HepG2 (cell line): ENCODE results near the gene ITPR1. TPM values are rescaled to one million over a fixed set of nuclear protein-coding genes. Genes with fewer than 3 reads are reported as not detected.

ENCODE experiments used
- BCL6 ChIP-seq: IDR thresholded peaks from 2 replicates; pipeline ENCODE4 v1.6.1; 2016; ENCODE audit warnings: missing genetic modification reagents, missing compliant biosample characterization
- FOXK1 ChIP-seq: sonication (generic); formaldehyde crosslinking; IDR thresholded peaks from 2 replicates; pipeline ENCODE4 v1.4.0; 2020; ENCODE audit warnings: low read depth, missing genetic modification reagents, borderline replicate concordance
- ISL2 ChIP-seq: sonication (generic); formaldehyde crosslinking; IDR thresholded peaks from 2 replicates; pipeline ENCODE4 v1.5.0; 2020; ENCODE audit warnings: missing genetic modification reagents
- KLF12 ChIP-seq: sonication (generic); formaldehyde crosslinking; IDR thresholded peaks from 2 replicates; pipeline ENCODE4 v1.4.0; 2020; ENCODE audit warnings: missing genetic modification reagents, borderline replicate concordance
- NR2F2 ChIP-seq: IDR thresholded peaks from 2 replicates; pipeline ENCODE4 v1.6.1; 2012; ENCODE audit warnings: low read depth, inconsistent platforms, borderline replicate concordance
- PITX1 ChIP-seq: sonication (generic); formaldehyde crosslinking; IDR thresholded peaks from 2 replicates; pipeline ENCODE4 v1.5.1; 2020; ENCODE audit warnings: mild to moderate bottlenecking, missing genetic modification reagents
- SKI ChIP-seq: fragments of 450-650 bp; IDR thresholded peaks from one replicate; pipeline ENCODE4 v1.6.1; 2018; ENCODE audit warnings: mild to moderate bottlenecking; ENCODE audit not compliant: partially characterized antibody
- SMYD3 ChIP-seq: sonication (generic); formaldehyde crosslinking; IDR thresholded peaks from 2 replicates; pipeline ENCODE4 v1.8.1; 2023; ENCODE audit warnings: mild to moderate bottlenecking, missing genetic modification reagents
- SRSF9 ChIP-seq: fragments of 200-400 bp; formaldehyde crosslinking; IDR thresholded peaks from 2 replicates; pipeline ENCODE4 v1.6.1; 2018; ENCODE audit warnings: borderline replicate concordance, mild to moderate bottlenecking, low read depth, low read length; ENCODE audit not compliant: insufficient read depth, poor library complexity, severe bottlenecking
- TEAD3 ChIP-seq: optimal IDR thresholded peaks from 2 replicates; pipeline ENCODE3; 2016; ENCODE audit warnings: borderline replicate concordance
- ZMYM4 ChIP-seq: sonication (generic); formaldehyde crosslinking; IDR thresholded peaks from 2 replicates; pipeline ENCODE4 v1.8.1; 2023; ENCODE audit warnings: mild to moderate bottlenecking, missing genetic modification reagents
- ZNF12 ChIP-seq: sonication (generic); formaldehyde crosslinking; IDR thresholded peaks from 2 replicates; pipeline ENCODE4 v1.5.0; 2020; ENCODE audit warnings: missing genetic modification reagents
- ZNF337 ChIP-seq: sonication (generic); formaldehyde crosslinking; IDR thresholded peaks from 2 replicates; pipeline ENCODE4 v1.5.1; 2020; ENCODE audit warnings: missing genetic modification reagents, low read depth, mild to moderate bottlenecking, borderline replicate concordance
- ZNF34 ChIP-seq: sonication (generic); formaldehyde crosslinking; IDR thresholded peaks from 2 replicates; pipeline ENCODE4 v1.4.0; 2020; ENCODE audit warnings: mild to moderate bottlenecking, missing genetic modification reagents, borderline replicate concordance
- ZNF382 ChIP-seq: sonication (generic); formaldehyde crosslinking; IDR thresholded peaks from 2 replicates; pipeline ENCODE4 v1.5.0; 2020; ENCODE audit warnings: missing genetic modification reagents, mild to moderate bottlenecking, borderline replicate concordance
- ZNF772 ChIP-seq: sonication (generic); formaldehyde crosslinking; IDR thresholded peaks from 2 replicates; pipeline ENCODE4 v1.5.0; 2020; ENCODE audit warnings: mild to moderate bottlenecking, missing genetic modification reagents
- polyA plus RNA-seq, 8 experiments: library from polyadenylated mRNA; depleted of rRNA in 3 of 8; stranded (reverse) in 7 of 8; unstranded in 1 of 8; fragments of >200 nt; fragmentation: Illumina TruSeq in 4 of 8; extraction: Trizol in 4 of 8; gene quantifications; 2 replicates each; pipeline versions ENCODE4 v1.2.1 to v1.2.3, GENCODE V29; 2011 to 2016; ENCODE audit warnings: low read depth in 4 of 8, missing spikeins in 1 of 8, mixed read lengths in 1 of 8; ENCODE audit not compliant: insufficient read depth in 1 of 8
- total RNA-seq, 5 experiments: library from RNA; depleted of rRNA; stranded (reverse); fragments of >200 nt; fragmentation: Illumina TruSeq; extraction: Trizol; gene quantifications; 2 replicates each; pipeline ENCODE4 v1.2.3, GENCODE V29; 2016; ENCODE audit warnings: low read depth in 1 of 5
- TF ChIP-seq, protein P1 (sequence below): fragments of 450-650 bp; IDR thresholded peaks from 2 replicates; pipeline ENCODE4 v1.6.1; 2017
- TF ChIP-seq, protein P2 (sequence below): sonication (generic); formaldehyde crosslinking; IDR thresholded peaks from 2 replicates; pipeline ENCODE4 v1.8.0; 2022; ENCODE audit warnings: mild to moderate bottlenecking, missing genetic modification reagents; ENCODE audit not compliant: insufficient replicate concordance
- TF ChIP-seq, protein P3 (sequence below): sonication (generic); formaldehyde crosslinking; IDR thresholded peaks from 2 replicates; pipeline ENCODE4 v1.4.0; 2020; ENCODE audit warnings: missing genetic modification reagents
- TF ChIP-seq, protein P4 (sequence below): sonication (generic); formaldehyde crosslinking; IDR thresholded peaks from 2 replicates; pipeline ENCODE4 v1.9.0; 2021; ENCODE audit warnings: missing genetic modification reagents, borderline replicate concordance
- TF ChIP-seq, protein P5 (sequence below): sonication (generic); formaldehyde crosslinking; IDR thresholded peaks from 2 replicates; pipeline ENCODE4 v1.5.0; 2020; ENCODE audit warnings: mild to moderate bottlenecking, missing genetic modification reagents, moderate library complexity

Gene ITPR1
- total and polyA plus RNA-seq, 2 of the 13 experiments (the other 11 are each of a cell fraction or from before 2014, with no cell fraction given), result 10.0 to 11.4 TPM

DNA sequence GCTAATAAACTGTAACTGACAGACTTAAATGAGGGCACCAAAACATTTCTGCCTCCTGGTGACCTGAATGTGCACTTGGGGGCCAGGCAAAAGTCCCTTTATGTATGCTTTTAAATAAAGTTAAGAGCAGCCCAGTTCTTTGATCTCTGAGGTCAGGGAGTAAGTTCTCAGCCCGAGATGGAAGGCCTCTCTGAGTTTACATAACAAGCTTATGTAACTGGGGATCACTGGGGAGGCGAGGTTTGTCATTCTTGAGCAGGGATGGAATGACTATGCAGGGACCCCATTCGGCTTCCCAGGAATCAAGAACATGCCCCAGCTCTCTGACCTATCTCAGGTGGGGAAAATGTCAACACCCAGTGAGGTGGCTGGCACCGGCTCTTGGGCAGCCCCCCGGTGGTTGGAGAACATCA is 287.4 kb downstream of the ITPR1 start (continued):
- no peak for TF ChIP-seq ZNF34
- TF ChIP-seq, protein P1, sequence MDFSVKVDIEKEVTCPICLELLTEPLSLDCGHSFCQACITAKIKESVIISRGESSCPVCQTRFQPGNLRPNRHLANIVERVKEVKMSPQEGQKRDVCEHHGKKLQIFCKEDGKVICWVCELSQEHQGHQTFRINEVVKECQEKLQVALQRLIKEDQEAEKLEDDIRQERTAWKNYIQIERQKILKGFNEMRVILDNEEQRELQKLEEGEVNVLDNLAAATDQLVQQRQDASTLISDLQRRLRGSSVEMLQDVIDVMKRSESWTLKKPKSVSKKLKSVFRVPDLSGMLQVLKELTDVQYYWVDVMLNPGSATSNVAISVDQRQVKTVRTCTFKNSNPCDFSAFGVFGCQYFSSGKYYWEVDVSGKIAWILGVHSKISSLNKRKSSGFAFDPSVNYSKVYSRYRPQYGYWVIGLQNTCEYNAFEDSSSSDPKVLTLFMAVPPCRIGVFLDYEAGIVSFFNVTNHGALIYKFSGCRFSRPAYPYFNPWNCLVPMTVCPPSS, result no peak
- TF ChIP-seq, protein P2, sequence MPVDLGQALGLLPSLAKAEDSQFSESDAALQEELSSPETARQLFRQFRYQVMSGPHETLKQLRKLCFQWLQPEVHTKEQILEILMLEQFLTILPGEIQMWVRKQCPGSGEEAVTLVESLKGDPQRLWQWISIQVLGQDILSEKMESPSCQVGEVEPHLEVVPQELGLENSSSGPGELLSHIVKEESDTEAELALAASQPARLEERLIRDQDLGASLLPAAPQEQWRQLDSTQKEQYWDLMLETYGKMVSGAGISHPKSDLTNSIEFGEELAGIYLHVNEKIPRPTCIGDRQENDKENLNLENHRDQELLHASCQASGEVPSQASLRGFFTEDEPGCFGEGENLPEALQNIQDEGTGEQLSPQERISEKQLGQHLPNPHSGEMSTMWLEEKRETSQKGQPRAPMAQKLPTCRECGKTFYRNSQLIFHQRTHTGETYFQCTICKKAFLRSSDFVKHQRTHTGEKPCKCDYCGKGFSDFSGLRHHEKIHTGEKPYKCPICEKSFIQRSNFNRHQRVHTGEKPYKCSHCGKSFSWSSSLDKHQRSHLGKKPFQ (CRISPR knock-in tag), result peak; percentile 49
- TF ChIP-seq ZNF772 (CRISPR knock-in tag), result 0 out of 2 replicates have a peak, but pooled peaks have one; percentile 44
- TF ChIP-seq ZNF382 (CRISPR knock-in tag), result no peak
- 0 out of 2 replicates have a peak, but pooled peaks have one; percentile 50 for TF ChIP-seq ISL2
- peak; percentile 30; the same call in 1 of the 2 replicates for TF ChIP-seq PITX1 (CRISPR knock-in tag)
- peak; percentile 78 for TF ChIP-seq ZMYM4
- no peak for TF ChIP-seq KLF12 (CRISPR knock-in tag)
- no peak for TF ChIP-seq ZNF337 (CRISPR knock-in tag)
- TF ChIP-seq, protein P3, sequence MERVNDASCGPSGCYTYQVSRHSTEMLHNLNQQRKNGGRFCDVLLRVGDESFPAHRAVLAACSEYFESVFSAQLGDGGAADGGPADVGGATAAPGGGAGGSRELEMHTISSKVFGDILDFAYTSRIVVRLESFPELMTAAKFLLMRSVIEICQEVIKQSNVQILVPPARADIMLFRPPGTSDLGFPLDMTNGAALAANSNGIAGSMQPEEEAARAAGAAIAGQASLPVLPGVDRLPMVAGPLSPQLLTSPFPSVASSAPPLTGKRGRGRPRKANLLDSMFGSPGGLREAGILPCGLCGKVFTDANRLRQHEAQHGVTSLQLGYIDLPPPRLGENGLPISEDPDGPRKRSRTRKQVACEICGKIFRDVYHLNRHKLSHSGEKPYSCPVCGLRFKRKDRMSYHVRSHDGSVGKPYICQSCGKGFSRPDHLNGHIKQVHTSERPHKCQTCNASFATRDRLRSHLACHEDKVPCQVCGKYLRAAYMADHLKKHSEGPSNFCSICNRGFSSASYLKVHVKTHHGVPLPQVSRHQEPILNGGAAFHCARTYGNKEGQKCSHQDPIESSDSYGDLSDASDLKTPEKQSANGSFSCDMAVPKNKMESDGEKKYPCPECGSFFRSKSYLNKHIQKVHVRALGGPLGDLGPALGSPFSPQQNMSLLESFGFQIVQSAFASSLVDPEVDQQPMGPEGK, result peak; percentile 92
- 0 out of 2 replicates have a peak, but pooled peaks have one; percentile 43 for TF ChIP-seq SMYD3
- TF ChIP-seq BCL6 (CRISPR knock-in tag), result peak; percentile 84
- no peak for TF ChIP-seq SRSF9
- peak; percentile 56 for TF ChIP-seq SKI
- TF ChIP-seq, protein P4, sequence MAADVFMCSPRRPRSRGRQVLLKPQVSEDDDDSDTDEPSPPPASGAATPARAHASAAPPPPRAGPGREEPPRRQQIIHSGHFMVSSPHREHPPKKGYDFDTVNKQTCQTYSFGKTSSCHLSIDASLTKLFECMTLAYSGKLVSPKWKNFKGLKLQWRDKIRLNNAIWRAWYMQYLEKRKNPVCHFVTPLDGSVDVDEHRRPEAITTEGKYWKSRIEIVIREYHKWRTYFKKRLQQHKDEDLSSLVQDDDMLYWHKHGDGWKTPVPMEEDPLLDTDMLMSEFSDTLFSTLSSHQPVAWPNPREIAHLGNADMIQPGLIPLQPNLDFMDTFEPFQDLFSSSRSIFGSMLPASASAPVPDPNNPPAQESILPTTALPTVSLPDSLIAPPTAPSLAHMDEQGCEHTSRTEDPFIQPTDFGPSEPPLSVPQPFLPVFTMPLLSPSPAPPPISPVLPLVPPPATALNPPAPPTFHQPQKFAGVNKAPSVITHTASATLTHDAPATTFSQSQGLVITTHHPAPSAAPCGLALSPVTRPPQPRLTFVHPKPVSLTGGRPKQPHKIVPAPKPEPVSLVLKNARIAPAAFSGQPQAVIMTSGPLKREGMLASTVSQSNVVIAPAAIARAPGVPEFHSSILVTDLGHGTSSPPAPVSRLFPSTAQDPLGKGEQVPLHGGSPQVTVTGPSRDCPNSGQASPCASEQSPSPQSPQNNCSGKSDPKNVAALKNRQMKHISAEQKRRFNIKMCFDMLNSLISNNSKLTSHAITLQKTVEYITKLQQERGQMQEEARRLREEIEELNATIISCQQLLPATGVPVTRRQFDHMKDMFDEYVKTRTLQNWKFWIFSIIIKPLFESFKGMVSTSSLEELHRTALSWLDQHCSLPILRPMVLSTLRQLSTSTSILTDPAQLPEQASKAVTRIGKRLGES (CRISPR knock-in tag), result no peak
- peak; percentile 72 for TF ChIP-seq NR2F2
- peak; percentile 24 for TF ChIP-seq TEAD3 (CRISPR knock-in tag)
- no peak for TF ChIP-seq ZNF12
- TF ChIP-seq FOXK1 (CRISPR knock-in tag), result peak; percentile 62; the same call in 1 of the 2 replicates
- TF ChIP-seq, protein P5, sequence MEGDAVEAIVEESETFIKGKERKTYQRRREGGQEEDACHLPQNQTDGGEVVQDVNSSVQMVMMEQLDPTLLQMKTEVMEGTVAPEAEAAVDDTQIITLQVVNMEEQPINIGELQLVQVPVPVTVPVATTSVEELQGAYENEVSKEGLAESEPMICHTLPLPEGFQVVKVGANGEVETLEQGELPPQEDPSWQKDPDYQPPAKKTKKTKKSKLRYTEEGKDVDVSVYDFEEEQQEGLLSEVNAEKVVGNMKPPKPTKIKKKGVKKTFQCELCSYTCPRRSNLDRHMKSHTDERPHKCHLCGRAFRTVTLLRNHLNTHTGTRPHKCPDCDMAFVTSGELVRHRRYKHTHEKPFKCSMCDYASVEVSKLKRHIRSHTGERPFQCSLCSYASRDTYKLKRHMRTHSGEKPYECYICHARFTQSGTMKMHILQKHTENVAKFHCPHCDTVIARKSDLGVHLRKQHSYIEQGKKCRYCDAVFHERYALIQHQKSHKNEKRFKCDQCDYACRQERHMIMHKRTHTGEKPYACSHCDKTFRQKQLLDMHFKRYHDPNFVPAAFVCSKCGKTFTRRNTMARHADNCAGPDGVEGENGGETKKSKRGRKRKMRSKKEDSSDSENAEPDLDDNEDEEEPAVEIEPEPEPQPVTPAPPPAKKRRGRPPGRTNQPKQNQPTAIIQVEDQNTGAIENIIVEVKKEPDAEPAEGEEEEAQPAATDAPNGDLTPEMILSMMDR (CRISPR knock-in tag), result peak; percentile 34; the same call in 1 of the 2 replicates
